Activated T-helper 2 cell treated with anti-CD3 and anti-CD28 coated beads, Interferon-gamma antibody, Interleukin-2, Interleukin-4, amounts not matched to agents 10 μg/mL and 5 μg/mL and 100 μg/mL, durations not matched to agents 14 hours and 24 hours and 36 hours (primary cell): ENCODE results near the gene ATF6B. TPM values are rescaled to one million over a fixed set of nuclear protein-coding genes. Genes with fewer than 3 reads are reported as not detected.

Experiments used
- DNase-seq: peaks from one replicate; pipeline ENCODE4 v3.0.0; 2021; ENCODE audit warnings: low spot score
- H3K27ac Mint-ChIP-seq: one replicate; pipeline ENCODE4 v1.8.0; 2021; ENCODE audit warnings: mixed read lengths
- H3K27me3 Mint-ChIP-seq: one replicate; pipeline ENCODE4 v1.8.0; 2021; ENCODE audit warnings: low read depth, mixed read lengths
- H3K36me3 Mint-ChIP-seq: one replicate; pipeline ENCODE4 v1.8.0; 2021; ENCODE audit warnings: low read depth, mixed read lengths
- H3K4me1 Mint-ChIP-seq: one replicate; pipeline ENCODE4 v1.8.0; 2021; ENCODE audit warnings: low read depth, mixed read lengths
- H3K4me3 Mint-ChIP-seq: one replicate; pipeline ENCODE4 v1.8.0; 2021; ENCODE audit warnings: low read depth, mild to moderate bottlenecking, moderate library complexity, mixed read lengths
- H3K9me3 Mint-ChIP-seq: one replicate; pipeline ENCODE4 v1.8.0; 2021; ENCODE audit warnings: mixed read lengths
- intact Hi-C: fragments of 100-400 bp; cut with micrococcal nuclease; formaldehyde crosslinking; loops from one replicate; pipeline ENCODE4 v1.15.1; 2023
- total RNA-seq: library from RNA; stranded (reverse); gene quantifications from 2 replicates; pipeline ENCODE4 v1.2.3, GENCODE V29; 2022

ATF6B gene
- total RNA-seq, 1 donor from 2014 or later = 91.2 TPM

- Mint-ChIP-seq H3K9me3 (no peaks in the 10 kb centered on the region), H3K36me3 (peaks cover 72% of the 10 kb centered on the region), H3K4me3 (no peak overlapping the region), H3K27ac (no peak overlapping the region), H3K27me3 (no peaks in the 10 kb centered on the region), H3K4me1 (peaks cover 6% of the 10 kb centered on the region)
- DNase-seq = no peak
- intact Hi-C loops = loop anchor here (5.0 kb wide), 1 partner anchor 35 kb away; the partner anchor contains the start of genes PPT2 and PRRT1
Observed at GRCh38 chr6:32117461-32117860, 10.6 kb downstream of the ATF6B start.

DNA sequence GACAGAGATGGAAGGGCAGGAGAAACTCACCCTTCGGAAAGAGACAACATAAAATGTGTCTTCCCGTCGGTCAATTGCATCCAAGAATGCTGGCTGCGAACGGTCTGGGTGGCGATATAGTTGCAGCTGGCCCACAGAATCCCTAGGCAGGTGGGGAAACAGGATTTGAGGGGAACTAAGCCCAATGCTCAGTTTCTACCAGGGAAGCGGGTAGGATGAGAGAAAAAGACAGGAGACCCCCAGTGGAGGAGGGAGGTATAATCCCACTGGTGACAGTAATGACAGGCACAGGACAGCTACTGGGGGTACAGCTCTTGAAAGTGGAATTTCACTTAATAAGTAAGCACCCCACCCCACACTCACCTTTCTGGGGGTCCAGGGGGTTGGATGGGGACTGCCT lies 11.4 kb downstream of the ATF6B start:
- Mint-ChIP-seq H3K4me1 (peaks cover 6% of the 10 kb centered on the region), H3K9me3 (no peaks in the 10 kb centered on the region), H3K36me3 (peaks cover 69% of the 10 kb centered on the region), H3K4me3 (no peak overlapping the region), H3K27ac (no peak overlapping the region), H3K27me3 (no peaks in the 10 kb centered on the region)
- DNase-seq = no peak
- intact Hi-C loops = loop anchor here (5.0 kb wide), 1 partner anchor 36 kb away; the partner anchor contains the start of genes PPT2 and PRRT1

GRCh38 chr6:32115623-32116022 lies 12.4 kb downstream of the ATF6B start:
- H3K4me1 Mint-ChIP-seq = peaks cover 6% of the 10 kb centered on the region
- no peaks in the 10 kb centered on the region for H3K9me3 Mint-ChIP-seq
- H3K27ac Mint-ChIP-seq = no peak overlapping the region
- H3K36me3 Mint-ChIP-seq = peaks cover 60% of the 10 kb centered on the region
- intact Hi-C loops = loop anchor here (5.0 kb wide), 1 partner anchor 37 kb away; the partner anchor contains the start of genes PPT2 and PRRT1
- H3K27me3 Mint-ChIP-seq = no peaks in the 10 kb centered on the region
- DNase-seq = no peak
- no peak overlapping the region for H3K4me3 Mint-ChIP-seq

GRCh38 chr6:32114796-32115195 lies 13.2 kb downstream of the ATF6B start:
- no peak for DNase-seq
- intact Hi-C loops = loop anchor here (5.0 kb wide), 1 partner anchor 38 kb away; the partner anchor contains the start of genes PPT2 and PRRT1
- Mint-ChIP-seq H3K9me3 (no peaks in the 10 kb centered on the region), H3K27me3 (peaks cover 2% of the 10 kb centered on the region), H3K27ac (no peak overlapping the region), H3K36me3 (peaks cover 55% of the 10 kb centered on the region), H3K4me1 (peaks cover 6% of the 10 kb centered on the region), H3K4me3 (no peak overlapping the region)

DNA sequence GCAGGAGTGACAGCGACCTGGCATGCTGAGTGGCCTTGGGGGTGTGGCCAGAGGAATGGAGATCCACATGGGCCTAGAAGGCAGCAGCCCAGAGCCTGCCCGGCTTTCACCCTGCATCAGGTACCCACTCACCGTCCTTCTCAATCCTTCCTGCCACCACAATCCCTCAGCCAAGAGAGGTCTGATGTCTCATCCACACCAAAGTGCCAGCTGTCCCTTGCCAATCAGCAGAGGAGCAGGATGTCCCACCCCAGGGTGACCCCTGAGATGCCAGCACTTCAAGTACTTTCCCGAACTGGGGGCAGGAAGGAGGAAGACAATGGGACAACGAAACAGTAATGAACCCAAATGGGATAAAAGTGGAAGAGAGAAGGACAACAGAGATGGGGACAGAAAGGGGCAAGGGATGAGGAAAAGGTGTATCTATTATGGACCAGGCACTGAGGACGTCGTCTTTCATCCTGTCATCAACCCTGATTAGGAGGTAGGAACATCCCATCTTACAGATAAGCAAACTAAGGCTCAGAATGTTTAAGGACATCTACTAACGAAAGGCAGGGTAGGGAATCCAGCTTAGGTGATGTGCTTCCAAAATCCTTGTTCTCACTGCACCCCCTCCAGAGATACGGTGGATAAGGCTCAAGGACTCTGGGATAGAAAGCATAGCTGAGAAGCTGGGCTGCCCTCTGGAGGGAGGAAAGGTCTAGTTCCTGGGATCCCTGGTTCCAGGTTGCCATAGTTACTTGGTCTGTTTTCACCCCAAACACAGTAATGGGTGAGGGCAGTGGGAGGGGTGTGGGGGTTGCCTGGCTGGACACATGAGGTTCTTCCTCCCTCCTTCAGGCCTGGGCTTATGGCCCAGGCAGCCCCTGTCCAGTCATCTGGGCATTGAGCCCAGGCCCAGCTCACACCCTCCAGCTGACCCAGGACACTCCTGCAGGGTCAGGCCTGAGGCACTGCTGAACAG lies 14.4 kb downstream of the ATF6B start:
- H3K27ac Mint-ChIP-seq = no peak overlapping the region
- peaks cover 44% of the 10 kb centered on the region for H3K36me3 Mint-ChIP-seq

DNA sequence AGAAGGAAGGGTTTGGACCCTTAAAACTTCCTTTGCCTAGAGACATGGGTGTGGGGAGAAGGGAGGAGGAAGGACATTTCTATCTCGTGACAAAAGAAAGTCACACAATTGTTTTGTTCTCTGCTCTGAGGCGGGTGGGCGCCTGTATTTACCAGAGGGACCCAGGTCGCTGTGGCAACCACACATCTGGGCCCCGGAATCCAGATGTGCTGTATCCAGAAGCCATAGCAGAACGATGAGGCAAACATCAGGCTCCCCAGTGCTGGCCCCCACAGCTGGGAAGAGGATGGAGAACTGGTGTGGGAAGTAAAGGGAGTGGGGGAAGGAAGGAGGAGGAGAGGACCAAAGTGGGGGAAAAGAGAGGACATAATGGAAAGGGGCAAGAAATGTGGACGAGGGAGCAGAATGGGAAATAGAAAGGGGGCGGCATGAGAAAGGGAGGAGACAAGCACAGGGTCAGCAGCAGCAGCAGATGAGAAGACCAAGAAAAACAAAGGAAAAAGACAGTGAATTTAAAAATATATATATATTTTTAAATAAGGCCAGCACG lies 15.5 kb downstream of the ATF6B start:
- Mint-ChIP-seq H3K27me3 (peaks cover 13% of the 10 kb centered on the region), H3K4me1 (peaks cover 1% of the 10 kb centered on the region), H3K27ac (no peak overlapping the region), H3K9me3 (no peaks in the 10 kb centered on the region), H3K36me3 (peaks cover 35% of the 10 kb centered on the region), H3K4me3 (no peak overlapping the region)
- intact Hi-C loops = no loop called here
- no peak for DNase-seq

More for the DNA sequence above, 14.4 kb downstream of the ATF6B start:
- H3K4me3 Mint-ChIP-seq = no peak overlapping the region
- intact Hi-C loops = no loop called here
- H3K4me1 Mint-ChIP-seq = peaks cover 1% of the 10 kb centered on the region
- no peak for DNase-seq
- H3K27me3 Mint-ChIP-seq = peaks cover 8% of the 10 kb centered on the region
- H3K9me3 Mint-ChIP-seq = no peaks in the 10 kb centered on the region

GRCh38 chr6:32111424-32112066 lies 16.5 kb downstream of the ATF6B start:
- intact Hi-C loops = no loop called here
- no peak overlapping the region for H3K4me3 Mint-ChIP-seq
- peaks cover 25% of the 10 kb centered on the region for H3K36me3 Mint-ChIP-seq
- peaks cover 13% of the 10 kb centered on the region for H3K27me3 Mint-ChIP-seq
- H3K4me1 Mint-ChIP-seq = peaks cover 1% of the 10 kb centered on the region
- H3K9me3 Mint-ChIP-seq = no peaks in the 10 kb centered on the region
- DNase-seq = no peak
- H3K27ac Mint-ChIP-seq = no peak overlapping the region

- Mint-ChIP-seq H3K27ac (no peak overlapping the region), H3K36me3 (peaks cover 16% of the 10 kb centered on the region), H3K4me3 (no peak overlapping the region), H3K27me3 (peaks cover 13% of the 10 kb centered on the region), H3K4me1 (peaks cover 1% of the 10 kb centered on the region), H3K9me3 (no peaks in the 10 kb centered on the region)
- DNase-seq = no peak
- intact Hi-C loops = no loop called here
Observed at GRCh38 chr6:32110632-32111031, 17.4 kb downstream of the ATF6B start.

- no peak overlapping the region for H3K4me3 Mint-ChIP-seq
- DNase-seq = no peak
- no peaks in the 10 kb centered on the region for H3K9me3 Mint-ChIP-seq
- peaks cover 17% of the 10 kb centered on the region for H3K27me3 Mint-ChIP-seq
- H3K27ac Mint-ChIP-seq = no peak overlapping the region
- intact Hi-C loops = no loop called here
- peaks cover 1% of the 10 kb centered on the region for H3K4me1 Mint-ChIP-seq
- peaks cover 9% of the 10 kb centered on the region for H3K36me3 Mint-ChIP-seq
Observed at GRCh38 chr6:32109765-32110160, 18.3 kb downstream of the ATF6B start.

GRCh38 chr6:32109114-32109764 lies 18.8 kb downstream of the ATF6B start, which contains the start of gene TNXB:
Gene TNXB, minus strand, starts transcription at chr6:32109338. Its CDS starts 11,140 bp downstream, at chr6:32098198.
- H3K27me3 Mint-ChIP-seq = peaks cover 17% of the 10 kb centered on the region
- H3K27ac Mint-ChIP-seq = no peak within 1 kb of the TSS
- intact Hi-C loops = no loop called here
- DNase-seq = no peak
- H3K4me3 Mint-ChIP-seq = no peak within 1 kb of the TSS
- H3K9me3 Mint-ChIP-seq = no peaks in the 10 kb centered on the region
- peaks cover 1% of the 10 kb centered on the region for H3K4me1 Mint-ChIP-seq
- peaks cover 6% of the 10 kb centered on the region for H3K36me3 Mint-ChIP-seq

- H3K9me3 Mint-ChIP-seq = no peaks in the 10 kb centered on the region
- peaks cover 1% of the 10 kb centered on the region for H3K4me1 Mint-ChIP-seq
- intact Hi-C loops = no loop called here
- H3K36me3 Mint-ChIP-seq = peaks cover 6% of the 10 kb centered on the region
- DNase-seq = no peak
- H3K27ac Mint-ChIP-seq = no peak overlapping the region
- H3K27me3 Mint-ChIP-seq = peaks cover 17% of the 10 kb centered on the region
- H3K4me3 Mint-ChIP-seq = no peak overlapping the region
Observed at GRCh38 chr6:32108727-32109113, 19.3 kb downstream of the ATF6B start.

DNA sequence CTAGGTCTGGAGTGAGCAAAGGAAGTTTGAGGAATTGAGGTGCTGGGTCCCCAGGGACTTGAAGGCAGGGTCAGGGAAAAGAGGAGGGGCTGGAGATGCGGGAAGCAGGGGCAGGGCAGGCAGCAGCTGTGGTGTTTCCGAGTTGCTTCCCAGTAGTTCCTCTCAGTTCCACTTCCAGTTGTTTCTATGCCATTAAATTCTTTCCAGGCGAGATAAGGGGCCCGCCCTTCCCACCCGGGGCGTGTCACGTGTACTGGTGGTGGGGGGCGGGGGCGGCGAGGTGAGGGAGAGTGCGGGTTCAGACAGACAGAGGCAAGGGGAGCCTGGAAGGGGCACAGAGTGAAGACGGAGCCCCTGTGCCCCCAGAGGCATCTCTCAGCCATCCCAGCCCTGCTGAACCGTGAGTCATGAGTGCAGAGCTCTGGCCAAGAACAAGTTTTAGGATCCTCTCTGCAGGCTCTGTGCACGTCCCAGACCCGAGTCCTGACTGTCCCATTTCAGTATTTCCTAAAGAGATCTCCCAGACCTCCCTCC lies 19.9 kb downstream of the ATF6B start:
- H3K9me3 Mint-ChIP-seq = no peaks in the 10 kb centered on the region
- intact Hi-C loops = no loop called here
- H3K36me3 Mint-ChIP-seq = peaks cover 6% of the 10 kb centered on the region
- H3K27me3 Mint-ChIP-seq = peaks cover 20% of the 10 kb centered on the region
- peaks cover 1% of the 10 kb centered on the region for H3K4me1 Mint-ChIP-seq
- no peak for DNase-seq
- H3K27ac Mint-ChIP-seq = no peak overlapping the region
- no peak overlapping the region for H3K4me3 Mint-ChIP-seq
